Ovary (tissue), 3 donors: ENCODE results near the gene RPRM.

Source experiments
- EP300 ChIP-seq: sonication (generic); formaldehyde crosslinking; IDR thresholded peaks from one replicate; pipeline ENCODE4 v1.6.1; 2017; ENCODE audit warnings: antibody characterized with exemption
- POLR2A ChIP-seq: fragments of 450-650 bp; IDR thresholded peaks from one replicate; pipeline ENCODE4 v1.6.1; 2017; ENCODE audit warnings: antibody characterized with exemption, mild to moderate bottlenecking, moderate library complexity
- TF ChIP-seq, protein P1 (sequence below), 3 donors: fragments of 450-650 bp in 2 of 3; fragments of 200-600 bp in 1 of 3; IDR thresholded peaks; one replicate each; pipeline versions ENCODE4 v1.5.1 to v1.8.0; 2016 to 2022; ENCODE audit warnings: antibody characterized with exemption in 3 of 3, mild to moderate bottlenecking in 1 of 3
- donor health status: DM: no; HTN: no; CAD: no.

DNA sequence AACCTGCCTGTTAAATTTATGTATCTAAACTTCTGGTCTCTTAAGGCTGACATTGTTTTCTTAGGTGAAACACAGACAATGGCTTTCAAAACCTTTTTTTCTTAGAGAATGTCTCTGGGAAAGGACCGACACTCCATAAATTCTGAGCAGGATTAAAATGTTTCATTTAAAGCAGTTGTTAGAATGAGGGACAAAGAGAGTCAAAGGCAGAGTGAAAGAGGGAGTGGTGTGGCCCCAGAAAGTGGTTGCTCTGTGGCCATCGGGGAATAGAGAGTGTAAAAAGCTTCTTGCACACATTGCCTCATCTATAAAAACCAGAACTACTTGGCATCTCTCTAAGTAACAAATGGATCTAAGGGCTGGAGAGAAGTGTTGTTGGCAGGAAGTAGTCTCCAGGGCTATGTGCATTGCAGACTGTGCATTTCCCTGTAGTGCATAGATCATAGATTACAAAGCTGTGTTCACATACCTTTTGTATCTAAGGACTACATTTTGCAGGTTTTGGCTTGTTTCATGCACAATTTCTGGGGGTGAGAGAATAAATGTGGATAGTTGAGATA lies 3.6 kb downstream of the RPRM start:
- TF ChIP-seq, protein P1, sequence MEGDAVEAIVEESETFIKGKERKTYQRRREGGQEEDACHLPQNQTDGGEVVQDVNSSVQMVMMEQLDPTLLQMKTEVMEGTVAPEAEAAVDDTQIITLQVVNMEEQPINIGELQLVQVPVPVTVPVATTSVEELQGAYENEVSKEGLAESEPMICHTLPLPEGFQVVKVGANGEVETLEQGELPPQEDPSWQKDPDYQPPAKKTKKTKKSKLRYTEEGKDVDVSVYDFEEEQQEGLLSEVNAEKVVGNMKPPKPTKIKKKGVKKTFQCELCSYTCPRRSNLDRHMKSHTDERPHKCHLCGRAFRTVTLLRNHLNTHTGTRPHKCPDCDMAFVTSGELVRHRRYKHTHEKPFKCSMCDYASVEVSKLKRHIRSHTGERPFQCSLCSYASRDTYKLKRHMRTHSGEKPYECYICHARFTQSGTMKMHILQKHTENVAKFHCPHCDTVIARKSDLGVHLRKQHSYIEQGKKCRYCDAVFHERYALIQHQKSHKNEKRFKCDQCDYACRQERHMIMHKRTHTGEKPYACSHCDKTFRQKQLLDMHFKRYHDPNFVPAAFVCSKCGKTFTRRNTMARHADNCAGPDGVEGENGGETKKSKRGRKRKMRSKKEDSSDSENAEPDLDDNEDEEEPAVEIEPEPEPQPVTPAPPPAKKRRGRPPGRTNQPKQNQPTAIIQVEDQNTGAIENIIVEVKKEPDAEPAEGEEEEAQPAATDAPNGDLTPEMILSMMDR (IDR thresholded peaks at IDR 0.05) = no peak
- TF ChIP-seq EP300 (no peak), POLR2A (no peak)
